DND-41 (cell line): ENCODE results near the gene APOO.

Experiments
- ATAC-seq: fragments of 200-7000 bp; cut with Tn5 transposase; 3 replicates; pipeline ENCODE4 v1.9.1; 2021; ENCODE audit warnings: low read depth; ENCODE audit not compliant: insufficient read depth
- DNase-seq: peaks from one replicate; pipeline ENCODE4 v3.0.0-alpha.2; 2020
- H2AFZ ChIP-seq: 2 replicates; pipeline ENCODE4 v1.6.0; 2012; ENCODE audit warnings: low read depth, low read length
- H3K27ac ChIP-seq: 2 replicates; pipeline ENCODE4 v1.5.1; 2012; ENCODE audit warnings: low read length, inconsistent platforms
- H3K27me3 ChIP-seq: fragments of 200-600 bp; sonication (generic); 2 replicates; pipeline ENCODE4 v1.6.0; 2012; ENCODE audit warnings: low read length, mild to moderate bottlenecking, inconsistent platforms; ENCODE audit not compliant: insufficient read depth, poor library complexity
- H3K36me3 ChIP-seq: 2 replicates; pipeline ENCODE4 v1.5.1; 2012; ENCODE audit warnings: low read length, inconsistent platforms; ENCODE audit not compliant: insufficient read depth
- H3K4me1 ChIP-seq: 2 replicates; pipeline ENCODE4 v1.5.1; 2012; ENCODE audit warnings: mild to moderate bottlenecking, low read length; ENCODE audit not compliant: insufficient read depth
- H3K4me2 ChIP-seq: 2 replicates; pipeline ENCODE4 v1.6.0; 2012; ENCODE audit warnings: mild to moderate bottlenecking, moderate library complexity, low read length, inconsistent platforms; ENCODE audit not compliant: insufficient read depth
- H3K4me3 ChIP-seq, 2 experiments: fragments of 200-600 bp in 1 of 2; shearing (Covaris generic) in 1 of 2; 2 replicates each; pipeline ENCODE4 v1.5.1; 2012 to 2016; ENCODE audit warnings: inconsistent platforms in 2 of 2, low read length in 2 of 2, mild to moderate bottlenecking in 2 of 2, low read depth in 1 of 2, moderate library complexity in 1 of 2
- H3K79me2 ChIP-seq: 2 replicates; pipeline ENCODE4 v1.6.0; 2012; ENCODE audit warnings: low read length, inconsistent platforms; ENCODE audit not compliant: insufficient read depth
- H3K9ac ChIP-seq: 2 replicates; pipeline ENCODE4 v1.6.0; 2012; ENCODE audit warnings: low read depth, mild to moderate bottlenecking, inconsistent platforms, low read length, moderate library complexity
- H3K9me3 ChIP-seq: 2 replicates; pipeline ENCODE4 v1.5.1; 2012; ENCODE audit warnings: low read length, moderate library complexity, mild to moderate bottlenecking, inconsistent platforms; ENCODE audit not compliant: insufficient read depth, severe bottlenecking
- H4K20me1 ChIP-seq: 2 replicates; pipeline ENCODE4 v1.6.0; 2012; ENCODE audit warnings: low read length; ENCODE audit not compliant: insufficient read depth
- EZH2 ChIP-seq: IDR thresholded peaks from 3 replicates; pipeline ENCODE4 v1.6.1; 2012; ENCODE audit warnings: borderline replicate concordance, low read depth, mild to moderate bottlenecking, moderate library complexity, low read length, inconsistent platforms; ENCODE audit not compliant: severe bottlenecking
- TF ChIP-seq, protein P1 (sequence below): IDR thresholded peaks from 2 replicates; pipeline ENCODE4 v1.5.1; 2012; ENCODE audit warnings: borderline replicate concordance, low read length, moderate library complexity, mild to moderate bottlenecking; ENCODE audit not compliant: poor library complexity, severe bottlenecking; ENCODE audit errors: extremely low read depth

Gene APOO

GRCh38 chrX:23844502-23845138 lies 63.1 kb downstream of the APOO start:
- no peak overlapping the region for H3K4me3 ChIP-seq
- H3K36me3 ChIP-seq: peaks cover 8% of the 10 kb centered on the region; the same call in 1 of the 2 replicates
- no peaks in the 10 kb centered on the region for H3K9me3 ChIP-seq
- no peak overlapping the region for H3K9ac ChIP-seq
- no peak overlapping the region for H3K4me2 ChIP-seq
- no peaks in the 10 kb centered on the region for H4K20me1 ChIP-seq
- no peak overlapping the region for H2AFZ ChIP-seq
- DNase-seq (no peak), ATAC-seq (no peak)
- H3K4me1 ChIP-seq: no peaks in the 10 kb centered on the region
- no peak for TF ChIP-seq EZH2
- TF ChIP-seq, protein P1, sequence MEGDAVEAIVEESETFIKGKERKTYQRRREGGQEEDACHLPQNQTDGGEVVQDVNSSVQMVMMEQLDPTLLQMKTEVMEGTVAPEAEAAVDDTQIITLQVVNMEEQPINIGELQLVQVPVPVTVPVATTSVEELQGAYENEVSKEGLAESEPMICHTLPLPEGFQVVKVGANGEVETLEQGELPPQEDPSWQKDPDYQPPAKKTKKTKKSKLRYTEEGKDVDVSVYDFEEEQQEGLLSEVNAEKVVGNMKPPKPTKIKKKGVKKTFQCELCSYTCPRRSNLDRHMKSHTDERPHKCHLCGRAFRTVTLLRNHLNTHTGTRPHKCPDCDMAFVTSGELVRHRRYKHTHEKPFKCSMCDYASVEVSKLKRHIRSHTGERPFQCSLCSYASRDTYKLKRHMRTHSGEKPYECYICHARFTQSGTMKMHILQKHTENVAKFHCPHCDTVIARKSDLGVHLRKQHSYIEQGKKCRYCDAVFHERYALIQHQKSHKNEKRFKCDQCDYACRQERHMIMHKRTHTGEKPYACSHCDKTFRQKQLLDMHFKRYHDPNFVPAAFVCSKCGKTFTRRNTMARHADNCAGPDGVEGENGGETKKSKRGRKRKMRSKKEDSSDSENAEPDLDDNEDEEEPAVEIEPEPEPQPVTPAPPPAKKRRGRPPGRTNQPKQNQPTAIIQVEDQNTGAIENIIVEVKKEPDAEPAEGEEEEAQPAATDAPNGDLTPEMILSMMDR: no peak
- H3K79me2 ChIP-seq: no peaks in the 10 kb centered on the region
- no peaks in the 10 kb centered on the region for H3K27me3 ChIP-seq
- no peak overlapping the region for H3K27ac ChIP-seq

GRCh38 chrX:23841847-23842522 lies 65.8 kb downstream of the APOO start:
- no peaks in the 10 kb centered on the region for H3K9me3 ChIP-seq
- H3K27ac ChIP-seq: no peak overlapping the region
- ATAC-seq (no peak), DNase-seq (no peak)
- H3K27me3 ChIP-seq: no peaks in the 10 kb centered on the region
- peaks cover 5% of the 10 kb centered on the region; the same call in 1 of the 2 replicates for H3K36me3 ChIP-seq
- no peaks in the 10 kb centered on the region for H3K79me2 ChIP-seq
- no peaks in the 10 kb centered on the region for H4K20me1 ChIP-seq
- no peak overlapping the region for H3K4me2 ChIP-seq
- no peak overlapping the region for H3K9ac ChIP-seq
- H3K4me1 ChIP-seq: no peaks in the 10 kb centered on the region
- H2AFZ ChIP-seq: no peak overlapping the region
- H3K4me3 ChIP-seq: no peak overlapping the region
- TF ChIP-seq, protein P1: no peak
- no peak for TF ChIP-seq EZH2

GRCh38 chrX:23840674-23841073 lies 67.1 kb downstream of the APOO start:
- H3K9me3 ChIP-seq: no peaks in the 10 kb centered on the region
- H3K27me3 ChIP-seq: no peaks in the 10 kb centered on the region
- ATAC-seq: no peak
- H3K4me3 ChIP-seq: no peak overlapping the region
- H4K20me1 ChIP-seq: no peaks in the 10 kb centered on the region
- DNase-seq: no peak
- no peak overlapping the region for H2AFZ ChIP-seq
- no peaks in the 10 kb centered on the region for H3K4me1 ChIP-seq
- peaks cover 5% of the 10 kb centered on the region; the same call in 1 of the 2 replicates for H3K36me3 ChIP-seq
- H3K9ac ChIP-seq: no peak overlapping the region
- no peak overlapping the region for H3K27ac ChIP-seq
- TF ChIP-seq, protein P1: no peak
- no peak for TF ChIP-seq EZH2
- H3K4me2 ChIP-seq: no peak overlapping the region
- no peaks in the 10 kb centered on the region for H3K79me2 ChIP-seq
